ENCODE results near the gene IL3RA. TPM values are rescaled to one million over a fixed set of nuclear protein-coding genes. Genes with fewer than 3 reads are reported as not detected.

Gene IL3RA
- total and polyA plus RNA-seq, 2 of the 8 experiments (the other 6 are each of a cell fraction or from before 2014, with no cell fraction given), result 0.11 TPM; not detected in 1

- H3K79me1 ChIP-seq (ENCODE audit: low read depth, low read length), result peaks cover 2% of the 10 kb centered on the region
- no peak overlapping the region for H2AFZ ChIP-seq (ENCODE audit: low read length)
- no peak overlapping the region for H4K8ac ChIP-seq (ENCODE audit: extremely low read depth, insufficient read depth, low read length)
- no peak overlapping the region for H3K14ac ChIP-seq (ENCODE audit: insufficient read length)
- H3K9ac ChIP-seq (replicated peaks in 1 of 4; ENCODE audit: extremely low read depth in 1 of 4, low read depth in 3 of 4, low read length in 3 of 4), result no peak overlapping the region
- H3K18ac ChIP-seq (ENCODE audit: extremely low read depth, low read length), result no peak overlapping the region
- H2BK20ac ChIP-seq (ENCODE audit: low read length), result no peak overlapping the region
- ChIA-PET POLR2A (ENCODE audit: partially characterized antibody) (no interaction called here), CTCF (ENCODE audit: partially characterized antibody) (no interaction called here)
- H2BK12ac ChIP-seq (ENCODE audit: low read depth, low read length), result no peak overlapping the region
- H2AK5ac ChIP-seq (ENCODE audit: low read depth, low read length), result no peak overlapping the region
- H2BK15ac ChIP-seq (ENCODE audit: low read length), result no peak overlapping the region
- no peak overlapping the region for H3K23ac ChIP-seq (ENCODE audit: insufficient read length)
- no peak overlapping the region for H2BK120ac ChIP-seq (replicated peaks; ENCODE audit: low read depth, low read length)
- no peak overlapping the region for H3K4ac ChIP-seq (replicated peaks; ENCODE audit: insufficient read length, low read depth, low read length)
- H3K27me3 ChIP-seq (replicated peaks in 1 of 4; ENCODE audit: control insufficient read depth in 3 of 4, extremely low read depth in 1 of 4, insufficient read depth in 3 of 4, low read length in 3 of 4), result no peaks in the 10 kb centered on the region
- H3K4me1 ChIP-seq (replicated peaks in 1 of 4; ENCODE audit: control insufficient read depth in 3 of 4, insufficient read depth in 4 of 4, low read length in 3 of 4), result no peaks in the 10 kb centered on the region
- no peak overlapping the region for H4K5ac ChIP-seq (ENCODE audit: insufficient read length, low read depth, low read length)
- H3K56ac ChIP-seq (replicated peaks; ENCODE audit: insufficient read length, low read depth, low read length), result no peak overlapping the region
- 0 out of 2 replicates have a peak overlapping the region, but pooled peaks have one; percentile 44 for H2BK5ac ChIP-seq (ENCODE audit: low read depth, low read length)
- TF ChIP-seq POLR2AphosphoS5 (IDR thresholded peaks at IDR 0.05; ENCODE audit: low read depth, low read length) (peak; percentile 63), CBX5 (IDR thresholded peaks at IDR 0.05; ENCODE audit: low read depth, low read length) (no peak), POLR2A (IDR thresholded peaks at IDR 0.05; ENCODE audit: control extremely low read depth in 1 of 2, low read depth in 2 of 2, low read length in 2 of 2) (peak in 1 of 2 experiments; percentile 74; a peak in 2 of 3 replicates)
- H3K4me3 ChIP-seq (ENCODE audit: extremely low read depth in 1 of 4, insufficient read depth in 2 of 4, low read depth in 3 of 4, low read length in 4 of 4), result no peak overlapping the region
- no peak overlapping the region for H3K4me2 ChIP-seq (ENCODE audit: insufficient read depth in 1 of 2, low read depth in 2 of 2, low read length in 2 of 2)
- no peak for FAIRE-seq
- peaks cover 7% of the 10 kb centered on the region; the same call in 1 of the 2 replicates for H3K23me2 ChIP-seq (ENCODE audit: low read depth, low read length)
- H4K20me1 ChIP-seq (replicated peaks in 1 of 2; ENCODE audit: control insufficient read depth in 1 of 2, insufficient read depth in 2 of 2, low read length in 2 of 2), result peaks cover 6 to 28% of the 10 kb centered on the region in 2 experiments
- peaks cover 42 to 72% (median 62%) of the 10 kb centered on the region in 4 experiments for H3K36me3 ChIP-seq (ENCODE audit: control insufficient read depth in 2 of 4, insufficient read depth in 4 of 4, low read length in 3 of 4)
- 88% methylated on average over 26 of the region's 29 CpGs; no CpG with 5 or more reads in 1 of the 2 experiments for WGBS, 2 experiments (ENCODE audit: extremely low coverage in 1 of 2, insufficient coverage in 1 of 2, insufficient read length in 1 of 2, insufficient replicate concordance in 2 of 2, low coverage in 1 of 2, low lambda C conversion rate in 2 of 2, missing lambda C conversion rate in 1 of 2)
- DNase-seq (ENCODE audit: low read depth in 1 of 2, low spot score in 2 of 2), result no peak
- peaks cover 0 to 10% of the 10 kb centered on the region in 2 experiments; a peak in 1 of 4 replicates for H3K9me3 ChIP-seq (ENCODE audit: insufficient read depth in 2 of 2, low read depth in 1 of 2, low read length in 1 of 2)
- H4K91ac ChIP-seq (replicated peaks; ENCODE audit: insufficient read length, low read length), result no peak overlapping the region
- H3K27ac ChIP-seq (ENCODE audit: low read depth, low read length), result peak overlapping the region; percentile 30; the same call in 1 of the 2 replicates
- no peaks in the 10 kb centered on the region; a peak in 1 of 4 replicates for H3K79me2 ChIP-seq (ENCODE audit: control insufficient read depth in 1 of 2, insufficient read depth in 2 of 2, low read length in 2 of 2)
Observed at GRCh38 chrX:1418901-1419544, 82.4 kb downstream of the IL3RA start.

Measured in H1 (cell line).